BJ (cell line): ENCODE results near the gene NEGR1. TPM values are rescaled to one million over a fixed set of nuclear protein-coding genes. Genes with fewer than 3 reads are reported as not detected.
A peak's percentile ranks its signal among the peaks of the same experiment; 100 is the strongest.

Experiments used
- CTCF ChIA-PET: fragments of 350-600 bp; formaldehyde crosslinking; extraction: SDS; loops from one replicate; lab custom pipeline; 2021; ENCODE audit warnings: antibody characterized with exemption, inconsistent platforms; lab: Yijun Ruan, JAX
- POLR2A ChIA-PET: fragments of 300-600 bp; sonication (Branson Sonifier 250); formaldehyde crosslinking; extraction: SDS; loops from one replicate; lab custom pipeline; 2021; ENCODE audit warnings: antibody characterized with exemption; lab: Charles Lee
- DNase-seq: peaks from one replicate; pipeline ENCODE4 v3.0.0-alpha.2; 2011; ENCODE audit warnings: low read depth
- H3K27me3 ChIP-seq: 2 replicates; pipeline ENCODE4 v1.6.0; 2011; ENCODE audit warnings: low read length; ENCODE audit not compliant: control insufficient read depth, insufficient read depth
- H3K36me3 ChIP-seq: 2 replicates; pipeline ENCODE4 v1.5.1; 2011; ENCODE audit warnings: low read length; ENCODE audit not compliant: control insufficient read depth, insufficient read depth
- H3K4me3 ChIP-seq: 2 replicates; pipeline ENCODE4 v1.5.1; 2011; ENCODE audit warnings: low read depth, mild to moderate bottlenecking, control low read depth, low read length
- CTCF ChIP-seq: IDR thresholded peaks from 2 replicates; pipeline ENCODE4 v1.5.1; 2011; ENCODE audit warnings: low read depth, mild to moderate bottlenecking, control low read depth, inconsistent platforms, low read length, moderate library complexity; ENCODE audit not compliant: insufficient read depth
- polyA plus RNA-seq: library from polyadenylated mRNA; depleted of rRNA; stranded (reverse); fragments of >200 nt; gene quantifications from 2 replicates; pipeline ENCODE4 v1.2.3, GENCODE V29; 2011

Gene NEGR1
- polyA plus RNA-seq, 1 experiment = 15.4 TPM

- H3K4me3 ChIP-seq = no peak overlapping the region
- H3K27me3 ChIP-seq = no peaks in the 10 kb centered on the region
- no peaks in the 10 kb centered on the region for H3K36me3 ChIP-seq
- TF ChIP-seq CTCF = no peak
- ChIA-PET POLR2A (no interaction called here), CTCF (no interaction called here)
- DNase-seq = no peak
Observed at GRCh38 chr1:71787699-71788098, 494.6 kb downstream of the NEGR1 start.

- DNase-seq = no peak
- ChIA-PET POLR2A (no interaction called here), CTCF (no interaction called here)
- no peak for TF ChIP-seq CTCF
- no peaks in the 10 kb centered on the region for H3K27me3 ChIP-seq
- no peaks in the 10 kb centered on the region for H3K36me3 ChIP-seq
- H3K4me3 ChIP-seq = no peak overlapping the region
Observed at GRCh38 chr1:71786218-71786617, 496.1 kb downstream of the NEGR1 start.

- no peaks in the 10 kb centered on the region for H3K36me3 ChIP-seq
- ChIA-PET CTCF (no interaction called here), POLR2A (no interaction called here)
- no peaks in the 10 kb centered on the region for H3K27me3 ChIP-seq
- DNase-seq = peak; percentile 11
- H3K4me3 ChIP-seq = no peak overlapping the region
- TF ChIP-seq CTCF = no peak
Observed at GRCh38 chr1:71785450-71785849, 496.9 kb downstream of the NEGR1 start.

GRCh38 chr1:71785000-71785399, 497.3 kb downstream of the NEGR1 start:
- ChIA-PET CTCF (no interaction called here), POLR2A (no interaction called here)
- Histone ChIP-seq H3K27me3 (no peaks in the 10 kb centered on the region), H3K36me3 (no peaks in the 10 kb centered on the region), H3K4me3 (no peak overlapping the region)
- no peak for TF ChIP-seq CTCF
- DNase-seq = no peak

- ChIA-PET CTCF (no interaction called here), POLR2A (no interaction called here)
- no peak for TF ChIP-seq CTCF
- Histone ChIP-seq H3K36me3 (no peaks in the 10 kb centered on the region), H3K4me3 (no peak overlapping the region), H3K27me3 (no peaks in the 10 kb centered on the region)
- no peak for DNase-seq
Observed at GRCh38 chr1:71784241-71784640, 498.1 kb downstream of the NEGR1 start.
